GM12874 (cell line): ENCODE results near the gene DDX6.
A peak's percentile ranks its signal among the peaks of the same experiment; 100 is the strongest.

Source experiments
- TF ChIP-seq, protein P1 (sequence below): IDR thresholded peaks from 2 replicates; pipeline ENCODE4 v1.5.1; 2011; ENCODE audit warnings: low read depth, mild to moderate bottlenecking, control low read depth, low read length, moderate library complexity; ENCODE audit not compliant: insufficient read depth

The DDX6 gene

DNA sequence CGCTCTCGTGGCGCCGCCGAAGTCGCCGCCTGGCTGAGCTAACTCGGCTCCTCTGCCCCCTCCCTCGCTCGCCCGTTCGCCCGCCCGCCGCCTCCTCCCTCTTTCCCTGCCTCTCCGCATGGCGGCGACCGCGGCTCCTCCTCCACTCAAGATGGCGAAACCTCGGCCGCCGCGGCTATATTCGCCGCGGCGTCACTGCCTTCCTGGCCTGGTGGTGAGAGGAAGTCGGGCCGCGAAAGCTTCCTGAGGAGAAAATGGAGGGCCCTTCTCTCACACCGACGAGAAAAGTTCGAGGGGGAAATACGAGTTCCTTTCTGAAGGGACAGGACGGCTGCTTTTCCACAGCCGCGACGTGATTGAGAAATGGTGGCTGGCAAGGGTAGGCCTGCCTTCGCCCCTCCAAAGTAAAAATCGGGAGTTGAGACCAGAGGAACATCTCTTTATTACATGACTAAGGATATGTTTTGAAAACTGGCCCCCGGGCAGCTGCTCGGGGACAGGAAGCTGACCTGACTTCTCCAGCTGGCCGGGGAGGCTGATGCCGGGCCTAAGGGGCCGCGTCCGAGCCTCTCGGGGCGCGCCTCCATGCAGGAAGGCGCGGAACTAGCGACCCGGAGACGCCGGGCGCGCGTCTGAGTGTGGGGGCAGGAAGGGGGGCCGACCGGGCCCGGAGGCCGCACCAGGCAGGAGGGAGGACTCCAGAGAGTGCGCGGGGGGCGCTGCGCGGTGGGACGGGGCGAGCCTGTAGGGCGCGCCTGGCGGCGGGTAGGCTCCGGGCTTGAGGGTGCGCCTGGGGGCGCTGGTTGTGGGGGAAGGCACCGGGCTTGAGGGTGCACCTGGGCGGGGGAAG is at the start of gene DDX6:
Gene DDX6, minus strand, starts transcription at position 54 of the 850 bp plus-strand sequence. CDS start 4,913 bp downstream, outside the sequence.
- TF ChIP-seq, protein P1, sequence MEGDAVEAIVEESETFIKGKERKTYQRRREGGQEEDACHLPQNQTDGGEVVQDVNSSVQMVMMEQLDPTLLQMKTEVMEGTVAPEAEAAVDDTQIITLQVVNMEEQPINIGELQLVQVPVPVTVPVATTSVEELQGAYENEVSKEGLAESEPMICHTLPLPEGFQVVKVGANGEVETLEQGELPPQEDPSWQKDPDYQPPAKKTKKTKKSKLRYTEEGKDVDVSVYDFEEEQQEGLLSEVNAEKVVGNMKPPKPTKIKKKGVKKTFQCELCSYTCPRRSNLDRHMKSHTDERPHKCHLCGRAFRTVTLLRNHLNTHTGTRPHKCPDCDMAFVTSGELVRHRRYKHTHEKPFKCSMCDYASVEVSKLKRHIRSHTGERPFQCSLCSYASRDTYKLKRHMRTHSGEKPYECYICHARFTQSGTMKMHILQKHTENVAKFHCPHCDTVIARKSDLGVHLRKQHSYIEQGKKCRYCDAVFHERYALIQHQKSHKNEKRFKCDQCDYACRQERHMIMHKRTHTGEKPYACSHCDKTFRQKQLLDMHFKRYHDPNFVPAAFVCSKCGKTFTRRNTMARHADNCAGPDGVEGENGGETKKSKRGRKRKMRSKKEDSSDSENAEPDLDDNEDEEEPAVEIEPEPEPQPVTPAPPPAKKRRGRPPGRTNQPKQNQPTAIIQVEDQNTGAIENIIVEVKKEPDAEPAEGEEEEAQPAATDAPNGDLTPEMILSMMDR = peak; percentile 52

- TF ChIP-seq, protein P1 = no peak
Observed at GRCh38 chr11:118838905-118839553, 48.1 kb upstream of the DDX6 start.

GRCh38 chr11:118837868-118838267 is 46.9 kb upstream of the DDX6 start:
- TF ChIP-seq, protein P1 = no peak

GRCh38 chr11:118834427-118835028 is 43.6 kb upstream of the DDX6 start:
- TF ChIP-seq, protein P1 = no peak

DNA sequence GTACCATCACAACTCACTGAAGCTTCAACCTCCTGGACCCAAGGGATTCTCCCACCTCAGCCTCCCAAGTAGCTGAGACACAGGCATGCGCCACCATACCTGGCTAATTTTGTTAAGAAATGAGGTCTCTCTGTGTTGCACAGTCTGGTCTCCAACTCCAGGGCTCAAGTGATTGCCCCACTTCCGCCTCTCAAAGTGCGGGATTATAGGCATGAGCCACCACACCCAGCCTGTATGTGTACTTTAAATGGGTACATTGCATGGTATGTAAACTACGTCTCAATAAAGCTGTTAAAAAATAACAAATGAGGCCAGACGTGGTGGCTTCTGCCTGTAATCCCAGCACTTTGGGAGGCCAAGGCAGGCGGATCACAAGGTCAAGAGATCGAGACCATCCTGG is 36.2 kb upstream of the DDX6 start:
- TF ChIP-seq, protein P1 = no peak

GRCh38 chr11:118820412-118821357 is 29.7 kb upstream of the DDX6 start:
- TF ChIP-seq, protein P1 = no peak
